ENCODE measurements around the gene SFTPA1.
"Not testable (repeated sequence)": the region's sequence is repeated elsewhere in the genome, so short reads cannot be mapped to it uniquely, and the experiment has no call there.

SFTPA1 gene

GRCh38 chr10:79615577-79615976, 4.8 kb downstream of the SFTPA1 start:
- no peak overlapping the region for H3K4me3 ChIP-seq (ENCODE audit: low read length)
- no peaks in the 10 kb centered on the region for H3K27me3 ChIP-seq (ENCODE audit: insufficient read depth, low read length)
- peaks cover 3% of the 10 kb centered on the region for H3K4me1 ChIP-seq (ENCODE audit: insufficient read depth, low read length)
- H3K27ac ChIP-seq (ENCODE audit: low read length) = no peak overlapping the region
- H3K9me3 ChIP-seq (ENCODE audit: insufficient read depth, low read depth, low read length) = no peaks in the 10 kb centered on the region
- no peaks in the 10 kb centered on the region for H3K36me3 ChIP-seq (ENCODE audit: insufficient read depth, low read depth, low read length)
- no peak overlapping the region for H3K9ac ChIP-seq (ENCODE audit: low read depth, low read length)

DNA sequence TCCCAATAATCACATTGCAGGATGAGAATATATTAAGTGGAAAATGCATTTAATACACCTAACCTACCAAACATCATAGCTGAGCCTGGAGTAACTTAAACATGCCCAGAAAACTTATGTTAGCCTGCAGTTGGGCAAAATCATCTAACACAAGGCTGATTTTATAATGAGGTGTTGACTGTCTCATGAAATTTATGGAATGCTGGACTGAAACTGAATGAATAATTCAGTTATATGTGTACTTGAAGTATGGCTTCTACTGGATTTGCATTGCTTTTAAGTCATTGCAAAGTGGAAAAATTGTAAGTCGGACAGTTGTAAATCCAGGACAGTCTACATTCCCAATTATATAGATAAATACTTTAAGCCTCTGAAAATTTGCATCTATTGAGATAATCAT, 5.4 kb downstream of the SFTPA1 start:
- Histone ChIP-seq H3K27me3 (ENCODE audit: insufficient read depth, low read length) (no peaks in the 10 kb centered on the region), H3K9me3 (ENCODE audit: insufficient read depth, low read depth, low read length) (no peaks in the 10 kb centered on the region), H3K4me1 (ENCODE audit: insufficient read depth, low read length) (peaks cover 3% of the 10 kb centered on the region), H3K9ac (ENCODE audit: low read depth, low read length) (no peak overlapping the region), H3K36me3 (ENCODE audit: insufficient read depth, low read depth, low read length) (no peaks in the 10 kb centered on the region), H3K4me3 (ENCODE audit: low read length) (no peak overlapping the region), H3K27ac (ENCODE audit: low read length) (no peak overlapping the region)

DNA sequence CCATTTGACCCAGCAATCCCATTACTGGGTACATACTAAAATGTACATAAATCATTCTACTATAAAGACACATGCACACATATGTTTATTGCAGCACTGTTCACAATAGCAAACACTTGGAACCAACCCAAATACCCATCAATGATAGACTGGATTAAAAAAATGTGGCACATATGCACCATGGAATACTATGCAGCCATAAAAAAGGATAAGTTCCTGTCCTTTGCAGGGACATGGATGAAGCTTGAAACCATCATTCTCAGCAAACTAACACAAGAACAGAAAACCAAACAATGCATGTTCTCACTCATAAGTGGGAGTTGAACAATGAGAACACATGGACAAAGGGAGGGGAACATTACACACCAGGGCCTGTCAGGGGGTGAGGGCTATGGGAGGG, 12.9 kb downstream of the SFTPA1 start:
- not testable (repeated sequence) for H3K9me3 ChIP-seq (ENCODE audit: insufficient read depth, low read depth, low read length); H3K36me3 ChIP-seq (ENCODE audit: insufficient read depth, low read depth, low read length); H3K9ac ChIP-seq (ENCODE audit: low read depth, low read length); H3K4me1 ChIP-seq (ENCODE audit: insufficient read depth, low read length); H3K27me3 ChIP-seq (ENCODE audit: insufficient read depth, low read length); H3K4me3 ChIP-seq (ENCODE audit: low read length); H3K27ac ChIP-seq (ENCODE audit: low read length)

DNA sequence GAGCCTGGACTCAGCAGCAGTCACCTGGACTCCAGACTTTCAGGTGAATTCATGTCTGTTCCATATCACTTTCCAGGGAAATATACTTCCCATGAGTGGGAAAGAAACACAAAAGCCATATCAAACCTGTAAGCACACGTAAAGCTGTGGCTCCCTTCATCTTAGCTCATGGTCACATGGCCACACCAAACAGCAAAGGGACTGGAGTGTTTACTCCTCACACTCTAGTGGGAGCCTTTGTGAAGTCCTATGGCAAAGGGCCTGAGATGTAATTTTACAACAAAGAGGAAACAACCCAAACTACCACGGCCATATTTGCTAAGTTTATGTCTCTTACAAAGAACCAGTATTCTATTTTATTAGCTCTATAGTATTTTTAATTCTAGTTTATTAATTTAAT, 16.3 kb downstream of the SFTPA1 start:
- Histone ChIP-seq H3K9ac (ENCODE audit: low read depth, low read length) (no peak overlapping the region), H3K4me3 (ENCODE audit: low read length) (no peak overlapping the region), H3K27me3 (ENCODE audit: insufficient read depth, low read length) (no peaks in the 10 kb centered on the region), H3K4me1 (ENCODE audit: insufficient read depth, low read length) (no peaks in the 10 kb centered on the region), H3K9me3 (ENCODE audit: insufficient read depth, low read depth, low read length) (no peaks in the 10 kb centered on the region), H3K27ac (ENCODE audit: low read length) (no peak overlapping the region), H3K36me3 (ENCODE audit: insufficient read depth, low read depth, low read length) (no peaks in the 10 kb centered on the region)

- Histone ChIP-seq H3K4me3 (ENCODE audit: low read length) (no peak overlapping the region), H3K4me1 (ENCODE audit: insufficient read depth, low read length) (no peaks in the 10 kb centered on the region), H3K9ac (ENCODE audit: low read depth, low read length) (no peak overlapping the region), H3K27ac (ENCODE audit: low read length) (no peak overlapping the region), H3K9me3 (ENCODE audit: insufficient read depth, low read depth, low read length) (no peaks in the 10 kb centered on the region), H3K36me3 (ENCODE audit: insufficient read depth, low read depth, low read length) (no peaks in the 10 kb centered on the region), H3K27me3 (ENCODE audit: insufficient read depth, low read length) (no peaks in the 10 kb centered on the region)
Observed at GRCh38 chr10:79628083-79628482, 17.3 kb downstream of the SFTPA1 start.

DNA sequence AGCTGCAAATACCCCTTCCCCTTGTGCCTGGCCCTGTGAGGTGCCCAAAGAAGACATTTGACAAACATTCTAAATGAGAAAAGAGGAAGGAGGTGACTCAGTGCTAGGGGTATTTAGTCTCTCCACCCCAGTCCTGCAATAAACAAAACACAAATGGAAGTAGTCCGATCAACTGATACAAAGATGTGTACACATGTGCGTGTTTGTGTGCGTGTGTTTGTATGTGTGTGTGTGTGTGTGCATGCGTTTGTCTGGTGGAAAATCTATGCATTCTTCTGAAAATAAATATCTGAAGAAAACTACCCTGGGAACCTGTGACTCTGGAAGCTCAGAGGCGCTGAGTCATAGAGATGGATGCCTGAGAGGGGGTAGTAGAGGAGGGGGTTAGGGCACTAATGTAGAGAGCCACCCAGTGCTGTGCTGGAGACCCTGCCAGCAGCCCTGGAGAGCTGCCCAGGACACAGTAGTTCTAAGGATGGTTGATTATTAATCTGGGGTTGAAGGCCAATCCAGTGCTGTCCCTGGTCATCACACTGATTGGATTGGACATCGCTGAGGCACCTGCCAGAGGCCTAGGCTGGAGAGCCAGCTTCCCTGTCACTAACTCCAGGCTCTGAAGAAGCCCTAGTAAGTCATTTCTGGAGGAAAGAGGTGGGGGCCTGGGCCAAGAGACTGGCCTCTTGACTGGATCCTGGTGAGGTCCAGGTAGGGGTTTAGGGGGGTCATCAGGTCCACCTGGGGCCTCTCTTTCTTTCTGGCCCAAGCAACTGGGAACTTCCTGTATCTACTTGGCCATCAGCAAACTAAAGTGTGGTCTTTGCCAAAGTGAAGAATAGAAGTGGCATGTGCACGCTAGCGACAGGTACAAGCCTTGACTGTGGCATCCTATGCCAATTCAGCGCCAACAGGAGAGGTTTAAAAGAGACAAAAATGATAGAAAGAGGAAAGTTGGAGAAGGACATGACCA, 18.5 kb downstream of the SFTPA1 start:
- H3K4me3 ChIP-seq (ENCODE audit: low read length) = no peak overlapping the region
- H3K27me3 ChIP-seq (ENCODE audit: insufficient read depth, low read length) = no peaks in the 10 kb centered on the region
- no peaks in the 10 kb centered on the region for H3K36me3 ChIP-seq (ENCODE audit: insufficient read depth, low read depth, low read length)
- H3K9ac ChIP-seq (ENCODE audit: low read depth, low read length) = no peak overlapping the region
- H3K27ac ChIP-seq (ENCODE audit: low read length) = no peak overlapping the region
- H3K9me3 ChIP-seq (ENCODE audit: insufficient read depth, low read depth, low read length) = no peaks in the 10 kb centered on the region
- no peaks in the 10 kb centered on the region for H3K4me1 ChIP-seq (ENCODE audit: insufficient read depth, low read length)

DNA sequence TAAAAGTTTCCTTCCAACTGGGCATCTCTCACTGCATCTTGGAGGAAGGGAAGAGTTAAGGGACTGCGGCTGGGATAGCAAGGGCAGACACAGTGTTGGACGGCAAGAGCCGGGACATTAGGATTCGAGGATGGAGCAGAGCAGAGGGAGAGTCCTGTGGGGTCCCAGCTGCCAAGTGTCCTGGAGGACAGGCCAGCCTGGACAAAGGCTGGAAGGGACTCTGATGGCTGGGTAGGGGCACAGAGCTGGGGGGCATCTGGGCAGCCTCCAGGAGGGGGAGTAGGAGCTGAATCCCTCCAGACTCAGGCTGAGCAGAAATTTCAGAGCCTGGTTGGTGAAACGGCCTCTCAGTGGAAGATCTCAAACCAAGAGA, 19.2 kb downstream of the SFTPA1 start:
- Histone ChIP-seq H3K27ac (ENCODE audit: low read length) (no peak overlapping the region), H3K9ac (ENCODE audit: low read depth, low read length) (no peak overlapping the region), H3K36me3 (ENCODE audit: insufficient read depth, low read depth, low read length) (no peaks in the 10 kb centered on the region), H3K27me3 (ENCODE audit: insufficient read depth, low read length) (no peaks in the 10 kb centered on the region), H3K9me3 (ENCODE audit: insufficient read depth, low read depth, low read length) (no peaks in the 10 kb centered on the region), H3K4me1 (ENCODE audit: insufficient read depth, low read length) (no peaks in the 10 kb centered on the region), H3K4me3 (ENCODE audit: low read length) (no peak overlapping the region)

DNA sequence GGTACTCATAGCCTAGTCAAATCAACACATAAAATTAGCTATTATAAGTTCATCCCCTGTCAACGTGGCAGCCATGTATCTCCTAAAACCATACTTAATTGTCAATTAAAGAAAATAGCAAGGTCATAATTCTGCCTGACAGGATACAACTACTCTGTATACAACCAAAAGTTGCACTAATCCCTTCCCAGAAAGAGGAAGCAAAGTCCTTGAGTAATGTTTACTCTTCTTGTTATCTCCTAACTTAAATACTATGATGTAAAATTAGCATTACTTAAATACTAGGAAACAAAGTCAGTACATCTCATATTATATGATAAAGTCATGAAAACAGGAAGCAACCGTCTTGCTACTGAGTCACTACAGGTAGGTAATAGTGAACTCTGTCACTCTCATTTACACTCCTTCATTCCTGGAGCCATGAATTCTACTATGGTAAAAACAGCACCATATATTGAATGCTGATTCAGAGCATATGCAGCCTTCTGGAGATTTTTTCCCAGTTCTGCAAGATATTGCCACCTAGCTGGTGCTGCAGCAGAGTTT, 26.0 kb downstream of the SFTPA1 start:
- not testable (repeated sequence) for H3K36me3 ChIP-seq (ENCODE audit: insufficient read depth, low read depth, low read length); H3K27me3 ChIP-seq (ENCODE audit: insufficient read depth, low read length); H3K27ac ChIP-seq (ENCODE audit: low read length); H3K9ac ChIP-seq (ENCODE audit: low read depth, low read length); H3K9me3 ChIP-seq (ENCODE audit: insufficient read depth, low read depth, low read length); H3K4me1 ChIP-seq (ENCODE audit: insufficient read depth, low read length); H3K4me3 ChIP-seq (ENCODE audit: low read length)

- no peak overlapping the region for H3K9ac ChIP-seq (ENCODE audit: low read depth, low read length)
- H3K9me3 ChIP-seq (ENCODE audit: insufficient read depth, low read depth, low read length) = no peaks in the 10 kb centered on the region
- H3K4me1 ChIP-seq (ENCODE audit: insufficient read depth, low read length) = no peaks in the 10 kb centered on the region
- no peak overlapping the region for H3K27ac ChIP-seq (ENCODE audit: low read length)
- H3K27me3 ChIP-seq (ENCODE audit: insufficient read depth, low read length) = no peaks in the 10 kb centered on the region
- H3K36me3 ChIP-seq (ENCODE audit: insufficient read depth, low read depth, low read length) = no peaks in the 10 kb centered on the region
- no peak overlapping the region for H3K4me3 ChIP-seq (ENCODE audit: low read length)
Observed at GRCh38 chr10:79638318-79638717, 27.6 kb downstream of the SFTPA1 start.

DNA sequence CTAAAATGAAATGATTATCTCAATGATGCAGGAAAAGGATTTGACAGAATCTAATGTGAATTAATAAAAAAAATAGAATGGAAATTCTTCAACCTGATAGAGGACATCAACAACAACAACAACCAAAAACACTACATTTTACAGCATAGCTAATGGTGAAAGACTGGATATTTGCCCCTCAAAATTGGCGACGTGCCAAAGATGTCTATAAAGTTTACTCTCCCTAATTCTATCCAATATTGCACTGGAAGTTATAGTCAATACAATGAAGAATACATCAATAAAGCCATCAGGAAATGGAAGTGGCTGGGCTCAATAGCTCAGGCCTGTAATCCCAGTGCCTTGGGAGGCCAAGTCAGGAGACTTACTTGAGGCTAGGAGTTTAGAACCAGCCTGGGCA, 42.0 kb downstream of the SFTPA1 start:
- H3K36me3 ChIP-seq (ENCODE audit: insufficient read depth, low read depth, low read length); H3K4me3 ChIP-seq (ENCODE audit: low read length); H3K9ac ChIP-seq (ENCODE audit: low read depth, low read length); H3K9me3 ChIP-seq (ENCODE audit: insufficient read depth, low read depth, low read length); H3K4me1 ChIP-seq (ENCODE audit: insufficient read depth, low read length); H3K27me3 ChIP-seq (ENCODE audit: insufficient read depth, low read length); H3K27ac ChIP-seq (ENCODE audit: low read length): not testable (repeated sequence)

DNA sequence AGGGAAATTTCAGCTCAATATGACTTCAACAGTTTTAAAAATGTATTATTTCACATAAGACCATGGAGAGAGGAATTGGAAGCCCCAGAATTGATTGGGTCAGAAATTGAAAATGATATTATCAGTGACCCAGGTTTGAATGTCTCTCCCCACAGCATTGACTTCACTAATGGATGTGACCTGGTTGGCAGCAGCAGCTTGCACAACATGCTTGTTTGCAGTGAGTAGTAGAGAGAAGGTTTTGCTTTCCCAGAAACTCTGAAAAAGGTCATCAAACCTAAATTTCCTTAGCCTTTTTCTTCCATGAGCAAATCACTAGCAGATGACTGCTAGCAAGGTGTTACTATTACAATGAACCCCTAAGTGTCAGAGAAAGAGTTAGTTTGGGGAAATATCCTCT, 52.5 kb downstream of the SFTPA1 start:
- H3K36me3 ChIP-seq (ENCODE audit: insufficient read depth, low read depth, low read length); H3K4me1 ChIP-seq (ENCODE audit: insufficient read depth, low read length); H3K27ac ChIP-seq (ENCODE audit: low read length); H3K4me3 ChIP-seq (ENCODE audit: low read length); H3K9ac ChIP-seq (ENCODE audit: low read depth, low read length); H3K27me3 ChIP-seq (ENCODE audit: insufficient read depth, low read length); H3K9me3 ChIP-seq (ENCODE audit: insufficient read depth, low read depth, low read length): not testable (repeated sequence)

DNA sequence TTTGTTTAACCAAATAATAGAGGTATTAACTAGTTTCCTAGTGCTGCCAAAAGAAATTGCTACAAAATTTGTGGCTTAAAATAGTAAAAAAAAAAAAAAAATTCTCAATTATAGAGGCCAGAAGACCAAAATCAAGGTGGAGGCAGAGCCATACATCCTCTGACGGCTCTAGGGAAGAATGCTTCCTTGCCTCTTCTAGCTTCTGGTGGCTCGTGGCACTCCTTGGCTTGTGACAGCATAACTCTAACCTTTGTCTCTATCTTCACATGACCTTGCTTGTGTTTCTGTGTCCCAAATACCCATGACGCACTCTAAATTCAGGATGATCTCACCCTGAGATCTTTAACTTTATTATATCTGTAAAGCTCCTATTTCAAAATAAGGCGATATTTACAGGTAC, 53.9 kb downstream of the SFTPA1 start:
- H3K27me3 ChIP-seq (ENCODE audit: insufficient read depth, low read length); H3K9ac ChIP-seq (ENCODE audit: low read depth, low read length); H3K4me1 ChIP-seq (ENCODE audit: insufficient read depth, low read length): not testable (repeated sequence)

More for the DNA sequence above, 53.9 kb downstream of the SFTPA1 start:
- H3K9me3 ChIP-seq (ENCODE audit: insufficient read depth, low read depth, low read length); H3K27ac ChIP-seq (ENCODE audit: low read length); H3K36me3 ChIP-seq (ENCODE audit: insufficient read depth, low read depth, low read length); H3K4me3 ChIP-seq (ENCODE audit: low read length): not testable (repeated sequence)
